HT-29 (cell line): Measurements from ENCODE around the gene SYNE4. TPM values are rescaled to one million over a fixed set of nuclear protein-coding genes. Genes with fewer than 3 reads are reported as not detected.
A peak's percentile ranks its signal among the peaks of the same experiment; 100 is the strongest.

Experiments used
- DNase-seq: peaks from one replicate; pipeline ENCODE4 v3.0.0-alpha.2; 2015; ENCODE audit warnings: low spot score
- total RNA-seq: library from RNA; depleted of rRNA; stranded (reverse); fragments of >200 nt; shearing (Covaris generic); gene quantifications from 2 replicates; pipeline ENCODE4 v1.2.3, GENCODE V29; 2014

Gene SYNE4
- total RNA-seq, 1 experiment from 2014 or later: 8.6 TPM

- DNase-seq: no peak
Measured at GRCh38 chr19:36026091-36026876, 17.7 kb upstream of the SYNE4 start.

GRCh38 chr19:36025541-36025940 lies 16.9 kb upstream of the SYNE4 start:
- DNase-seq: no peak

GRCh38 chr19:36023432-36023831 lies 14.8 kb upstream of the SYNE4 start:
- no peak for DNase-seq

GRCh38 chr19:36019061-36019670 lies 10.6 kb upstream of the SYNE4 start:
- DNase-seq: no peak

GRCh38 chr19:36014012-36014924 lies 5.7 kb upstream of the SYNE4 start, which contains the start of gene ALKBH6:
Gene ALKBH6, minus strand, starts transcription at chr19:36014213. Its CDS starts 816 bp downstream, at chr19:36013397.
- DNase-seq: peak; percentile 100

- DNase-seq: no peak
Measured at GRCh38 chr19:36013280-36014011, 4.8 kb upstream of the SYNE4 start.

- DNase-seq: no peak
Measured at GRCh38 chr19:36010402-36010801, 1.8 kb upstream of the SYNE4 start.

GRCh38 chr19:36009633-36010379 lies 1.2 kb upstream of the SYNE4 start:
- DNase-seq: no peak

GRCh38 chr19:36009220-36009619 lies 607 bp upstream of the SYNE4 start:
- peak; percentile 63 for DNase-seq

- DNase-seq: no peak
Measured at GRCh38 chr19:36006955-36007354, 1.7 kb downstream of the SYNE4 start.

- DNase-seq: no peak
Measured at GRCh38 chr19:36003284-36003683, 5.3 kb downstream of the SYNE4 start.

GRCh38 chr19:36001605-36002004 lies 7.0 kb downstream of the SYNE4 start:
- no peak for DNase-seq

- no peak for DNase-seq
Measured at GRCh38 chr19:35996777-35997176, 11.8 kb downstream of the SYNE4 start.

GRCh38 chr19:35995048-35995993 lies 13.3 kb downstream of the SYNE4 start, which contains the start of gene SDHAF1:
Gene SDHAF1, plus strand, starts transcription at chr19:35995188. Its CDS starts 87 bp downstream, at chr19:35995275.
- DNase-seq: peak; percentile 99

- no peak for DNase-seq
Measured at GRCh38 chr19:35993923-35994598, 14.6 kb downstream of the SYNE4 start.

- DNase-seq: no peak
Measured at GRCh38 chr19:35992907-35993765, 15.5 kb downstream of the SYNE4 start.

- DNase-seq: no peak
Measured at GRCh38 chr19:35991731-35992450, 16.7 kb downstream of the SYNE4 start.
